HepG2 (cell line): ENCODE results near the gene PLSCR2. TPM values are rescaled to one million over a fixed set of nuclear protein-coding genes. Genes with fewer than 3 reads are reported as not detected.

ENCODE experiments used
- BHLHE40 ChIP-seq: IDR thresholded peaks from 2 replicates; pipeline ENCODE4 v1.6.1; 2011; ENCODE audit warnings: low read length, improper control_type of control experiment
- MEIS1 ChIP-seq: sonication (generic); formaldehyde crosslinking; IDR thresholded peaks from 2 replicates; pipeline ENCODE4 v1.9.0; 2021; ENCODE audit warnings: mild to moderate bottlenecking, missing genetic modification reagents, moderate library complexity, borderline replicate concordance
- ZNF790 ChIP-seq: sonication (generic); formaldehyde crosslinking; IDR thresholded peaks from 2 replicates; pipeline ENCODE4 v1.8.0; 2022; ENCODE audit warnings: missing genetic modification reagents, mild to moderate bottlenecking, borderline replicate concordance
- polyA plus RNA-seq, 8 experiments: library from polyadenylated mRNA; depleted of rRNA in 3 of 8; stranded (reverse) in 7 of 8; unstranded in 1 of 8; fragments of >200 nt; fragmentation: Illumina TruSeq in 4 of 8; extraction: Trizol in 4 of 8; gene quantifications; 2 replicates each; pipeline versions ENCODE4 v1.2.1 to v1.2.3, GENCODE V29; 2011 to 2016; ENCODE audit warnings: low read depth in 4 of 8, missing spikeins in 1 of 8, mixed read lengths in 1 of 8; ENCODE audit not compliant: insufficient read depth in 1 of 8
- total RNA-seq, 5 experiments: library from RNA; depleted of rRNA; stranded (reverse); fragments of >200 nt; fragmentation: Illumina TruSeq; extraction: Trizol; gene quantifications; 2 replicates each; pipeline ENCODE4 v1.2.3, GENCODE V29; 2016; ENCODE audit warnings: low read depth in 1 of 5
- TF ChIP-seq, protein P1 (sequence below): sonication (generic); formaldehyde crosslinking; IDR thresholded peaks from 2 replicates; pipeline ENCODE4 v1.5.0; 2020; ENCODE audit warnings: missing genetic modification reagents, mild to moderate bottlenecking, borderline replicate concordance
- TF ChIP-seq, protein P2 (sequence below): sonication (generic); formaldehyde crosslinking; IDR thresholded peaks from 2 replicates; pipeline ENCODE4 v1.4.0; 2020; ENCODE audit warnings: missing genetic modification reagents, borderline replicate concordance
- TF ChIP-seq, protein P3 (sequence below): IDR thresholded peaks from 2 replicates; pipeline ENCODE4 v1.6.1; 2016; ENCODE audit warnings: mild to moderate bottlenecking

PLSCR2 gene
- total and polyA plus RNA-seq, 2 of the 13 experiments (the other 11 are each of a cell fraction or from before 2014, with no cell fraction given) = not detected

DNA sequence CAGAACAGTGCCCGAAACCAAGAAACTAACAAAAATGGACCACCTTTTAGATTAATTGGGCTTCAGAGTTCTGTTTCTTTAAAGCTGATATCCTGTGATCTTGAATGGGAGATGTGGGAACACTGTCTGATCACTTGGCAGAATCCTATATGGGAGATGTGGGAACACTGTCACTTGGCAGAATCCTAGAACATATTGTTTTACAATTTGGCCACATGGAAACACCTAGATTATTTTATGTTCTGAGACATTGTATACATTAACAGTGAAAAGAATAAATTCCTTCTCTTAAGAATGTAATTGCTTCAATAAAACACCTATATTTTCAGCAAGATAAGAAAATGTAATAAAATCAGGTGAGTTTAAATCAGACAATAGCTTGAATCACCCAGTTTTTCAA is 30.3 kb upstream of the PLSCR2 start (continued):
- TF ChIP-seq, protein P1, sequence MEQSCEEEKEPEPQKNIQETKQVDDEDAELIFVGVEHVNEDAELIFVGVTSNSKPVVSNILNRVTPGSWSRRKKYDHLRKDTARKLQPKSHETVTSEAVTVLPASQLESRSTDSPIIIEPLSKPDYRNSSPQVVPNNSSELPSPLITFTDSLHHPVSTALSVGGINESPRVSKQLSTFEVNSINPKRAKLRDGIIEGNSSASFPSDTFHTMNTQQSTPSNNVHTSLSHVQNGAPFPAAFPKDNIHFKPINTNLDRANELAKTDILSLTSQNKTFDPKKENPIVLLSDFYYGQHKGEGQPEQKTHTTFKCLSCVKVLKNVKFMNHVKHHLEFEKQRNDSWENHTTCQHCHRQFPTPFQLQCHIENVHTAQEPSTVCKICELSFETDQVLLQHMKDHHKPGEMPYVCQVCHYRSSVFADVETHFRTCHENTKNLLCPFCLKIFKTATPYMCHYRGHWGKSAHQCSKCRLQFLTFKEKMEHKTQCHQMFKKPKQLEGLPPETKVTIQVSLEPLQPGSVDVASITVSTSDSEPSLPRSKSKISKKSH (CRISPR knock-in tag) = no peak
- TF ChIP-seq, protein P2, sequence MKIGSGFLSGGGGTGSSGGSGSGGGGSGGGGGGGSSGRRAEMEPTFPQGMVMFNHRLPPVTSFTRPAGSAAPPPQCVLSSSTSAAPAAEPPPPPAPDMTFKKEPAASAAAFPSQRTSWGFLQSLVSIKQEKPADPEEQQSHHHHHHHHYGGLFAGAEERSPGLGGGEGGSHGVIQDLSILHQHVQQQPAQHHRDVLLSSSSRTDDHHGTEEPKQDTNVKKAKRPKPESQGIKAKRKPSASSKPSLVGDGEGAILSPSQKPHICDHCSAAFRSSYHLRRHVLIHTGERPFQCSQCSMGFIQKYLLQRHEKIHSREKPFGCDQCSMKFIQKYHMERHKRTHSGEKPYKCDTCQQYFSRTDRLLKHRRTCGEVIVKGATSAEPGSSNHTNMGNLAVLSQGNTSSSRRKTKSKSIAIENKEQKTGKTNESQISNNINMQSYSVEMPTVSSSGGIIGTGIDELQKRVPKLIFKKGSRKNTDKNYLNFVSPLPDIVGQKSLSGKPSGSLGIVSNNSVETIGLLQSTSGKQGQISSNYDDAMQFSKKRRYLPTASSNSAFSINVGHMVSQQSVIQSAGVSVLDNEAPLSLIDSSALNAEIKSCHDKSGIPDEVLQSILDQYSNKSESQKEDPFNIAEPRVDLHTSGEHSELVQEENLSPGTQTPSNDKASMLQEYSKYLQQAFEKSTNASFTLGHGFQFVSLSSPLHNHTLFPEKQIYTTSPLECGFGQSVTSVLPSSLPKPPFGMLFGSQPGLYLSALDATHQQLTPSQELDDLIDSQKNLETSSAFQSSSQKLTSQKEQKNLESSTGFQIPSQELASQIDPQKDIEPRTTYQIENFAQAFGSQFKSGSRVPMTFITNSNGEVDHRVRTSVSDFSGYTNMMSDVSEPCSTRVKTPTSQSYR = no peak
- TF ChIP-seq, protein P3, sequence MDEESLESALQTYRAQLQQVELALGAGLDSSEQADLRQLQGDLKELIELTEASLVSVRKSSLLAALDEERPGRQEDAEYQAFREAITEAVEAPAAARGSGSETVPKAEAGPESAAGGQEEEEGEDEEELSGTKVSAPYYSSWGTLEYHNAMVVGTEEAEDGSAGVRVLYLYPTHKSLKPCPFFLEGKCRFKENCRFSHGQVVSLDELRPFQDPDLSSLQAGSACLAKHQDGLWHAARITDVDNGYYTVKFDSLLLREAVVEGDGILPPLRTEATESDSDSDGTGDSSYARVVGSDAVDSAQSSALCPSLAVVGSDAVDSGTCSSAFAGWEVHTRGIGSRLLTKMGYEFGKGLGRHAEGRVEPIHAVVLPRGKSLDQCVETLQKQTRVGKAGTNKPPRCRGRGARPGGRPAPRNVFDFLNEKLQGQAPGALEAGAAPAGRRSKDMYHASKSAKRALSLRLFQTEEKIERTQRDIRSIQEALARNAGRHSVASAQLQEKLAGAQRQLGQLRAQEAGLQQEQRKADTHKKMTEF = no peak
- TF ChIP-seq BHLHE40 (no peak), MEIS1 (no peak), ZNF790 (CRISPR knock-in tag) (no peak)
